Measurements from ENCODE around the gene GJC1. TPM values are rescaled to one million over a fixed set of nuclear protein-coding genes. Genes with fewer than 3 reads are reported as not detected.

The GJC1 gene
- total RNA-seq, 1 donor from 2014 or later: 75.2 TPM

DNA sequence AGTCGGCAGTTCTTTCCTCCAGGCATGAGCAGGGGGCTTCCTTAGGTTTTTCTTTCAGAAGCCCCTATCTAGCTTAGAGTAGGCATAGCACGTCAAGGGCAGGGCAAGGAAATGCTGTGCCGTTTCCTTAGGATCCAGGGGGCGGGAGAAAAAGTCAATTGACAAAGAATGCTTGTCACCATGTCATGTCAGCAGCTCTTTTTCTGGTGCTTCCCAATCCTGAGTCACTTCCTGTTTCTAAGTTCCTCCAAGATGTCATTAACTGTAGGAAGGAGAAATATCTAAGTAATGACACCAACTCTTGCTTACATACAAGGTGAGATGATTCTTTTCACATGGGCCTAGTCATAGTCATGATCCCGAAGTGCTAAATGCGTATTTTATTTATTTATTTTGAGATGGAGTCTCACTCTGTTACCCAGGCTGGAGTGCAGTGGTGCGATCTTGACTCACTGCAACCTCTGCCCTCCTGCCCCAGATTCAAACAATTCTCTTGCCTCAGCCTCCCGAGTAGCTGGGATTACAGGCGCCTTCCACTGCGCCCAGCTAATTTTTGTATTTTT lies 35.2 kb downstream of the GJC1 start:
- H3K4me1 Mint-ChIP-seq (ENCODE audit: low read depth): no peaks in the 10 kb centered on the region
- no peaks in the 10 kb centered on the region for H3K27me3 Mint-ChIP-seq
- no peak overlapping the region for H3K27ac Mint-ChIP-seq
- no peaks in the 10 kb centered on the region for H3K9me3 Mint-ChIP-seq (ENCODE audit: low read depth)
- H3K4me3 Mint-ChIP-seq (ENCODE audit: low read depth): no peak overlapping the region
- no peak for TF ChIP-seq CTCF (IDR thresholded peaks at IDR 0.05; ENCODE audit: unreplicated experiment)
- no peak for DNase-seq (ENCODE audit: low spot score, unreplicated experiment)
- H3K36me3 Mint-ChIP-seq (ENCODE audit: insufficient read depth): peaks cover 3% of the 10 kb centered on the region

DNA sequence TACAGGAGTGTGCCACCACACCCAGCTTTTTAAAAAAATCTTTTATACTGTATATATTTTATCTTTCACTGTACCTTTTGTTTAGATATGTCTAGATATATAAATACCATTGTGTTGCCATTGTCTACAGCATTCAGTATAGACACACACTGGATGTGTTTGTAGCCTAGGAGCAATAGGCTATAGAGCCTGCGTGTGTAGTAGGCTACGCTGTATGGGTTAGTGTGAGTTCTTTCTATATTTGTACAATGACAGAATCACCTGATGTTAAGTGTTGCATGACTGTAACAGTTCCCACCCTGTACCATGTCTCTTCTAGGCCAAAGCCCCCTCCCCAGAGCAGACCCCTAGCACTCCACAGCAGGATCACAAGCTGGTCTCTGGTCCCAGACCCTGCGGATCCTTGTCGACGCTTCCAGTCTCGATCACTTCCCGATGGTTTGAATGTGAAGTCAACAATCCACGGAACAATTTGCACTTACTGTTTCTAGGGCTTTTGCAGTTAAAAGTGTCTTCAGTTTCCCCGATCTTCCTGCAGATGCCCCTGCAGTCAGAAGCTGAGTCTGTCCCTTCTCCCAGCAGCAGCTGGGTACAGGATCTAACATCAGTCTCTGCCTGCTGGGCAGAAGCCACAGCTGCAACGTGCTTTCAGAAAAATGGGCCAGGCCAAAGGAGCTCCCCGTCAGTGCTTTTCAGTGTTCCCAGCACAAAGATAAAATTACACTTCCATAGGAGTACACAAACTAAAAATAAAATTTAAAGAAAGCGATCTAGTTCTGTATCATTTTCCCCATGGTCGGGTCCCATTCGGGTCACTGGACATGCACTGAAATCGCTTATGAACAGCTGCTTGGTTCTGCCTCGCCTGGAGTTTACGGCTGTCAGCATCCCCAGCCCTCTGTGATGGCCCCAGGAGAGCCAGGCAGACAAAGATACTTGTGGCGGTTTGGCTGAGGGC lies 35.9 kb downstream of the GJC1 start:
- H3K27ac Mint-ChIP-seq: no peak overlapping the region
- H3K36me3 Mint-ChIP-seq (ENCODE audit: insufficient read depth): peaks cover 1% of the 10 kb centered on the region
- DNase-seq (ENCODE audit: low spot score, unreplicated experiment): no peak
- H3K4me3 Mint-ChIP-seq (ENCODE audit: low read depth): no peak overlapping the region
- no peaks in the 10 kb centered on the region for H3K9me3 Mint-ChIP-seq (ENCODE audit: low read depth)
- TF ChIP-seq CTCF (IDR thresholded peaks at IDR 0.05; ENCODE audit: unreplicated experiment): no peak
- no peaks in the 10 kb centered on the region for H3K27me3 Mint-ChIP-seq
- H3K4me1 Mint-ChIP-seq (ENCODE audit: low read depth): no peaks in the 10 kb centered on the region

DNA sequence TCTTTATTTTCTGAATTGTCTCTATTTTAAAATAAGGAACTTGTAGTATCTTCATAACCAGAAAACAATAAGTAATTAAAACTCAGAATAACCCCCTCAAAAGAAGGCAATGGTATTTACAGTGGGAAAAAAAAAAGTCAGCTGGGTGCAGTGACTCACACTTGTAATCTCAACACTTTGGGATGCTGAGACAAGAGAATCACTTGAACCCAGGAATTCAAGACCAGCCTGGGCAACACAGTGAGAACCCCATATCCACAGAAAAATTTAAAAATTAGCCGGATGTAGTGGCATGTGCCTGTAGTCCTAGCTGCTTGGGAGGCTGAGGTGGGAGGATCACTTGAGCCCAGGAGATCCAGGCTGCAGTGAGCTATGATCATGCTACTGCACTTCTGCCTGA lies 37.8 kb downstream of the GJC1 start:
- H3K27ac Mint-ChIP-seq: no peak overlapping the region
- DNase-seq (ENCODE audit: low spot score, unreplicated experiment): no peak
- H3K9me3 Mint-ChIP-seq (ENCODE audit: low read depth): no peaks in the 10 kb centered on the region
- no peak overlapping the region for H3K4me3 Mint-ChIP-seq (ENCODE audit: low read depth)
- H3K27me3 Mint-ChIP-seq: peaks cover 1% of the 10 kb centered on the region
- H3K36me3 Mint-ChIP-seq (ENCODE audit: insufficient read depth): no peaks in the 10 kb centered on the region
- H3K4me1 Mint-ChIP-seq (ENCODE audit: low read depth): no peaks in the 10 kb centered on the region
- TF ChIP-seq CTCF (IDR thresholded peaks at IDR 0.05; ENCODE audit: unreplicated experiment): no peak

GRCh38 chr17:44788139-44788538 lies 41.9 kb downstream of the GJC1 start:
- TF ChIP-seq CTCF (IDR thresholded peaks at IDR 0.05; ENCODE audit: unreplicated experiment): no peak
- Mint-ChIP-seq H3K27me3 (peaks cover 6% of the 10 kb centered on the region), H3K4me1 (ENCODE audit: low read depth) (no peaks in the 10 kb centered on the region), H3K36me3 (ENCODE audit: insufficient read depth) (no peaks in the 10 kb centered on the region), H3K4me3 (ENCODE audit: low read depth) (no peak overlapping the region), H3K27ac (no peak overlapping the region), H3K9me3 (ENCODE audit: low read depth) (no peaks in the 10 kb centered on the region)
- DNase-seq (ENCODE audit: low spot score, unreplicated experiment): no peak

DNA sequence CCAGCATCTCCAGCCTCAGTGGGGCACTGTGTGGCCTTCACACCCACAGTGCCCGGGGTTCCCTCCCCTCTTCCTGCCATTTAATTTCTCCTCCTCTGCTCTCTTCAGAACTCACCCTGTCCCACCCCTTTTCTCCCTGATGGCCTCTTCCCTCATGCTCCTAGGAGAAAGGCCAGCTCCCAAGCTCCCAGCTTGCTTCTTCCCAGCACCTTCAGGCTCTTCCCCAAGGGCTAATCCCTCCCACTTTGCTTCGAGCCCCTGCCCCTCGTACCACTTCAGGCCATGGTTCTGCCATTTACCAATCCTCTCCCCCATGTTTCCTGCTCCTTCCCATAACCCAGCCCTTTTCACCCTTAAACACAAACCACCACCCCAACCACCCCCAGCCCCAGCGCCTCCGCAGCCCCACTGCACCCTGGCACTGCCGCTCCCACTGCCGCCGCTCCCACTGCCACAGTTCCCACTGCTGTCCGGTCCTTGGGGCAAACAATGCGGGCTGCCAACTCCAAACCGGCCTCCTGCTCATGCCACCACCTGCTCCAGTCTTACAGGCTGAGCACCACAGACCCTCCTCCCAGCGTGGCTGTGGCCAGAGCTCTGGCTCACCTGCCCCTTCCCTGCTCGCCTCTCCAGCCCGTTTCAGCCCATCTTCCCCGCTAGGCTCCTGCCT lies 42.7 kb downstream of the GJC1 start:
- H3K27me3 Mint-ChIP-seq: peaks cover 8% of the 10 kb centered on the region
- no peak for DNase-seq (ENCODE audit: low spot score, unreplicated experiment)
- no peak for TF ChIP-seq CTCF (IDR thresholded peaks at IDR 0.05; ENCODE audit: unreplicated experiment)
- H3K9me3 Mint-ChIP-seq (ENCODE audit: low read depth): no peaks in the 10 kb centered on the region
- H3K4me3 Mint-ChIP-seq (ENCODE audit: low read depth): no peak overlapping the region
- H3K27ac Mint-ChIP-seq: no peak overlapping the region
- no peaks in the 10 kb centered on the region for H3K36me3 Mint-ChIP-seq (ENCODE audit: insufficient read depth)
- no peaks in the 10 kb centered on the region for H3K4me1 Mint-ChIP-seq (ENCODE audit: low read depth)

Measured in progenitor cell of endocrine pancreas (in vitro differentiated cells).